Skeletal muscle satellite cell (primary cell): ENCODE data around the gene ZNF576.
"Not testable (repeated sequence)": the region's sequence is repeated elsewhere in the genome, so short reads cannot be mapped to it uniquely, and the experiment has no call there.

Source experiments
- H3K27me3 ChIP-seq: 2 replicates; pipeline ENCODE4 v1.7.0; 2013; ENCODE audit warnings: low read length; ENCODE audit not compliant: control insufficient read depth, insufficient read depth
- H3K36me3 ChIP-seq: 2 replicates; pipeline ENCODE4 v1.7.0; 2013; ENCODE audit warnings: mild to moderate bottlenecking, control low read depth, low read length; ENCODE audit not compliant: insufficient read depth
- H3K4me1 ChIP-seq: 2 replicates; pipeline ENCODE4 v1.7.0; 2013; ENCODE audit warnings: low read length; ENCODE audit not compliant: control insufficient read depth, insufficient read depth
- H3K4me2 ChIP-seq: 2 replicates; pipeline ENCODE4 v1.7.0; 2013; ENCODE audit warnings: mild to moderate bottlenecking, low read length
- H3K4me3 ChIP-seq: 2 replicates; pipeline ENCODE4 v1.7.0; 2013; ENCODE audit warnings: low read length
- H3K9ac ChIP-seq: 2 replicates; pipeline ENCODE4 v1.7.0; 2013; ENCODE audit warnings: mild to moderate bottlenecking, low read depth, low read length, moderate library complexity
- H3K9me3 ChIP-seq: replicated peaks from 2 replicates; pipeline ENCODE4 v1.7.0; 2013; ENCODE audit warnings: mild to moderate bottlenecking, control low read depth, low read length

ZNF576 gene

DNA sequence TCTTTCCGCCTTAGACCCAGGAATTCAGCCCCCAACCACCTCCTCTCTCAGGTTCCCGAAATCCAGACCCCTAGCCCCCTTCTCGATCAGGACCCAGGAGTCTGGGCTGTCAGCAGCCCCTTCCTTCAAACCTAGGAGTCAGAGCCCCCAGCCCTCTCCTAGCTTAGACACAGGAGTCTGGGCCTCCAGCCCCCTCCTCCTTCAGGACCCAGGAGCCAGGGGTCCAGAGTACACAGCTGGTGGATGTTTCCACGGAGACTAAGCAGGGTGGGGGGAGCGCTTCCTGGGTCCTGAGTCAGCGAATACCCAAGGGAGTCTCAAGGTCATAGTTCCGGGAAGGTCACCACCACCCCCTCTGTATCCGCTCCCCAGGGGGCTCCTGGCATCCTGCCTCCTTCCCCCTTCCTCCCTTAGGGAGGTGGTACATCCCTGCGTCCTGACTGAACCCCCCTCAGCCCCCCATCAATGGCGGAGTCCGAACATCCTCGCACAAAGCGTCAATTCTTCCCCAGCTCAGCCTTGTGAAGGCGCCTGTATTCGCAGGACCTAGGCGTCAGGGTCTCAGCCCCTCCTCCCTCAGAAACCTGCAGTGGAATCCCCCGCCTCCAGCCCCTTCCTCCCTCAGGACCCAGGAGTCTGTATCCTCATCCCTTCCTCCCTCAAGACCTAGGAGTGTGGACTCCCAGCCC is 38.6 kb downstream of the ZNF576 start:
- Histone ChIP-seq H3K4me2 (peak overlapping the region; percentile 24), H3K4me3 (peak overlapping the region; percentile 20), H3K9me3 (no peaks in the 10 kb centered on the region), H3K4me1 (peaks cover 17% of the 10 kb centered on the region), H3K36me3 (no peaks in the 10 kb centered on the region), H3K9ac (no peak overlapping the region), H3K27me3 (peaks cover 42% of the 10 kb centered on the region)

DNA sequence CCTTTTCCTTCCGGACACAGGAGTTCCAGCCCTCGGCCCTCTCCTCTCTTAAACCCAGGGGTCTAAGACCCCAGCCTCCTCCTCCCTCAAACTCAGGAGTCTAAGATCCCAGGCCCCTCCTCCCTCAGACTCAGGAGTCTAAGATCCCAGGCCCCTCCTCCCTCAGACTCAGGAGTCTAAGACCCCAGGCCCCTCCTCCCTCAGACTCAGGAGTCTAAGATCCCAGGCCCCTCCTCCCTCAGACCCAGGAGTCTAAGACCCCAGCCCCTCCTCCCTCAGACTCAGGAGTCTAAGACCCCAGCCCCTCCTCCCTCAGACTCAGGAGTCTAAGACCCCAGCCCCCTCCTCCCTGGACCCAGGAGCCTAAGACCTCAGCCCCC is 39.2 kb downstream of the ZNF576 start:
- not testable (repeated sequence) for H3K9me3 ChIP-seq, H3K4me3 ChIP-seq, H3K36me3 ChIP-seq, H3K9ac ChIP-seq
- Histone ChIP-seq H3K4me1 (peaks cover 20% of the 10 kb centered on the region), H3K27me3 (peaks cover 47% of the 10 kb centered on the region), H3K4me2 (peak overlapping the region; percentile 24)

DNA sequence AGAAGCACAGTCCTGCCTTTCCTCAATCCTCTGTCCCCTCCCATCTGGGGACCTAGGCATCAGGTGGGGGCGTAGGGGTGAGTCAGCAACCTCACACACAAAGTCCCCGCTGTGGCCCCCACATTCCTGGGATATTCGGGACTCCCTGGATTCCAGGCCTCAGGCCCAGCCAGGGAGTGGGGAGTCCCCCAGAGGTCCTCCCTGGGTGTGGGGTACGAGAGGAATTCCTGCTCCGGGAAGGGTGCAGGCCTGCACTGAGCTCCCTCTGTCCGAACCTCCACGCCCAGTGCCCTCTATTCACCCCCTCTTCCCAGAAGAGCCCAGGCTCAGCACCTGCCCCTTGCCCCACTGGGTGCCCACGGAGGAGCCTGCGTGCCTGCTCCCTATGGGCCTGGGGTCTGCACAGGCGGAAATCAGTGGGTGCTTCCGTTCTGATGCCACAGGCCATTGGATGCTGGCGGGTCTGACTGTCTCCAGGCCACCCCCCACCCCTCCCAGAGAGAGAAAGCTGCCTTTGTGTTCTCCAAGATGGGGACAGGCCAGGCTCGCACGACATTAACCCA is 39.8 kb downstream of the ZNF576 start:
- no peak overlapping the region for H3K4me2 ChIP-seq
- H3K4me1 ChIP-seq = peaks cover 20% of the 10 kb centered on the region
- no peak overlapping the region for H3K9ac ChIP-seq
- H3K9me3 ChIP-seq = no peaks in the 10 kb centered on the region
- H3K4me3 ChIP-seq = no peak overlapping the region
- H3K36me3 ChIP-seq = no peaks in the 10 kb centered on the region
- peaks cover 51% of the 10 kb centered on the region for H3K27me3 ChIP-seq

DNA sequence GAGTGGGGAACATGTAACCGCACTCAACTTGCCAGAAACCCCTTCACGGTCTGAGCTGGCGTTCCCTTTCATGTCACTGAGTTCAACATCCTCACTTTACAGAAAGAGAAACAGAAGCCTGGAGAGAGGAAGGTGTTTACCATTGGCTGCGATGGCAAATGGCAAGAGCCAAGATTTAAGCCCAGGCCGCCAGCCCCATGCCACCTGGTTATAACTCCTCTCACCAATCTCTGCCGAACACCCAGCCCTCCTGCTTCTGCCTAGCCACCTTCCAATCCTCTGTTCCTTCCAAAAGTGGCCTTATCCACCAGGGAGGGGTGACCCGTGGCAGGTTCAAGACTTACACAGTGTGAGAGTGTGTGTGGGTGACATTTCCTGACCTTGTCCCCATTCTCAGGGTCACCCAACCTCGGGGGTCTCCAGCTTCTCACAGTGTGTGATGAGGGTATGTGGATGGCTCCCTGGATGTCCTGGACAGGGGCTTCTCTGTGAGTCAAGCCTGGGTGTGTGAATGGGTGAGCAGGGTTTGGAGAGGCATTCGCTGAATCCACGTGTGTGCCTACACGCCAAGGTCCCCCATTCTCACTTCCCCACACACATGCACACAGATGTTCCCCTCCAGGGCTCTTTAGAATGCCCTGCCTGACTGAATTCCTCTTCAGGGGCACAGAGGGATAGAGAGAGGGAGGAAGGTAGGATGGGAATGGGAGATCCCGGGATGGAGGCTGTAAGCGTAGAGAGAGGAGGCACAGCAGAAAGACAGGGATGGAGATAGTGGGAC is 42.0 kb downstream of the ZNF576 start:
- Histone ChIP-seq H3K9me3 (no peaks in the 10 kb centered on the region), H3K9ac (no peak overlapping the region), H3K4me3 (no peak overlapping the region), H3K4me1 (peaks cover 20% of the 10 kb centered on the region), H3K27me3 (peaks cover 50% of the 10 kb centered on the region), H3K36me3 (no peaks in the 10 kb centered on the region), H3K4me2 (no peak overlapping the region)

DNA sequence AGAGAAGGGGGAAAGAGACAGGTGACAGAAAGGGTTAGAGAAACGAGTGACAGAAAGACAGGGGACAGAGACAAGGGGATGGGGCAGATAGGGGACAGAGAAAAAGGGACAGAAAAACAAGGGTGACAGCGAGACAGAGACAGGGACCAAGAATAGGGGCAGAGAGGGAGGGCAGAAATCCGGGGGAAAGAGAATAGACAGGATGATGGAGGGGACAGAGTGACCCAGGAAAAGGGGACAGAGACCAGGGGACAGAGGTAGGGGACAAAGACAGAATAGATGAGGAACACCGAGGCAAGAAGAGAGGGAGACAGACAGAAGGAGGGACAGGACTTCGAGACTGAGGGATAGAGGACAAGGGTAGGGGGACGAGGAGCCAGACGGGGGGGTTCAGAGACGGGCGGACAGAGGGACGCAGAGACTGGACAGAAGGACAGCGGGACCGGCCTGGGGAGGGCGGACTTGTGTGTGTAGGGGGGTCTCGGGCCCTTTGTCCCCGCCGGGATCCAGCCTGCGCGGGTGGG is 42.7 kb downstream of the ZNF576 start:
- Histone ChIP-seq H3K9ac (no peak overlapping the region), H3K4me2 (no peak overlapping the region), H3K4me1 (peaks cover 20% of the 10 kb centered on the region), H3K36me3 (no peaks in the 10 kb centered on the region), H3K4me3 (no peak overlapping the region), H3K9me3 (no peaks in the 10 kb centered on the region), H3K27me3 (peaks cover 47% of the 10 kb centered on the region)

DNA sequence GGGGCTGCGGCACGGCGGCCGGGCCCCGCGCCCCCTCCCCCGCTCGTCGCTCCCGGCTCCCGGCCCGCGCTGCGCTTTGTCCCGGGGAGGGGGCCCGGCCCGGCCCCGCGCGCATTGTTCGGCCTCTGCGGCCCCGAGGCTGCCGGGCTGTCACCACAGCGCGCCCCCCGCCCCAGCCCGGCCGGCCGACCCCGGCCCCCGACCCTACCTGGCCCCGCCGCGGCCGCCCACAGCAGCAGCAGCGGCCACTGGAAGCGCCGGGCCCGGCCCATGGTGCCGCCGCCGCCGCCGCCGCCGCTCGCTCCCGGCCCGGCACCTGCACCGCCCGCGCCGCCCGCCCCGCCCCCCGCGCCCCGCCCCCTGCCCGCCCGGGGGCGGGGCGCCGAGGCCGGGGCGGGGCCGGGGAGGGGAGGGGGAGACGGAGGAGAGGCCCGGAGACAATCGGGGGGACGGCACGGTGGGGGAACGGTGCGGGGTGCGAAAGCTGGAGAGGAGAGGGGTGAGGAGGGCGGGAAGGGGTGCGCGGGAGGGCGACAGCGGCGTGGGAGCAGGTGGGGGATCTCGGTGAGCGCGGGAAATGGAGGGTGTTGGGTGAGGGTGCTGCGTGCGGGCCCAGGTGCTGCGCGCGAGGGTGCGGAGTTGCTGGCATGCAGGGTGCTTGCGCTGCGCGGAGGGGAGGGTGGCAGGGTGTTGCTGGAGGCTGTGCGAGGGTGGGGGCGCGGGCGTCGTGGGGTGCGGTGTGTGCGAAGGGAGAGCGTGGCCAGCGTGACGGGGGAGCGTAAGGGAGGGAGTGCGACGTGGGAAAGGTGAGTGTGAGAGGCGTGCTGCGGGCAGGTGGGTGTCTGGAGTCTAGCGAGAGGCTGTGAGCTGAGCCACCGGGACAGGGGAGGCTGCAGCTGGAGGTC is 43.4 kb downstream of the ZNF576 start, which contains the start of gene CADM4:
TSS of gene CADM4 (minus strand) at position 332 of the 905 bp plus-strand sequence. CDS start at position 272, 60 bp downstream.
- Histone ChIP-seq H3K9ac (no peak within 1 kb of the TSS), H3K27me3 (peaks cover 44% of the 10 kb centered on the region)

DNA sequence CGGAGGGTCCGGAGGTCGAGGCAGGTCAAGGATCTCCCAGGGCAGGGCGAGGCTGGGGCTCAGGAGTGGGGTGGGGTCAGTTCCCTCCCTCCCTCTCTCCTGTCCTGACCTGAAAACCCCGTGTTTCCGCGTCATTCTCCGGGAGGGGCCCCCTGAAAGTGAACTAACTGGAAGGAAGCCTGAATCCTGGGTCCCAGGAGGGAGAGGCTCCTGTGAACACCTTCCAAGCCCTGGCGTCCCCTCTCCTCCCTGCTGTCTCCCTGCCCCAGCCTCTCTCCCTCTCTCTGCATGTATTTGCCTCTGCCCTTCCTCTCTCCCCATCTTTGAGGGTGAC is 44.0 kb downstream of the ZNF576 start:
- Histone ChIP-seq H3K9me3 (no peaks in the 10 kb centered on the region), H3K4me3 (peak overlapping the region; percentile 61), H3K4me2 (peak overlapping the region; percentile 82), H3K27me3 (peaks cover 39% of the 10 kb centered on the region), H3K4me1 (peaks cover 12% of the 10 kb centered on the region), H3K36me3 (no peaks in the 10 kb centered on the region), H3K9ac (no peak overlapping the region)

More for the DNA sequence above, 43.4 kb downstream of the ZNF576 start, which contains the start of gene CADM4:
- Histone ChIP-seq H3K4me1 (peaks cover 18% of the 10 kb centered on the region), H3K9me3 (no peaks in the 10 kb centered on the region), H3K4me3 (peak within 1 kb of the TSS; percentile 61), H3K4me2 (peak within 1 kb of the TSS; percentile 82), H3K36me3 (no peaks in the 10 kb centered on the region)

DNA sequence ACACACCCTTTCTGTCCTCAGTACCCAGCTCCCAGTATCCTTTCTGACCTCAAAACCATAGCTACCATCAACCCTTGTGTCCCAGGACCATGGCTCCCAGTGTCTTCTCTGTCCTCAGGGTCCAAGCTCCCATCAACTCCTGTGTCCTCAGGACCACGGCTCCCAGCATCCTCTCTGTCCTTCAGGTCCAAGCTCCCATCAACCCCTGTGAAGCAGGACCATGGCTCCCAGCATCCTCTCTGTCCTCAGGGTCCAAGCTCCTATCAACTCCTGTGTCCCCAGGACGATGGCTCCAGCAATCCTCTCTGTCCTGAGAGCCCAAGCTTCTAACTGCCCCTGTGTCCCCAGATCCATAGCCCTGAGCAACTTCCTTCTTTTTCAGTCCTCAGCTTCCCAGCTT is 44.9 kb downstream of the ZNF576 start:
- Histone ChIP-seq H3K9me3 (no peaks in the 10 kb centered on the region), H3K4me1 (peaks cover 5% of the 10 kb centered on the region), H3K9ac (no peak overlapping the region), H3K27me3 (peaks cover 39% of the 10 kb centered on the region), H3K4me3 (no peak overlapping the region), H3K4me2 (no peak overlapping the region), H3K36me3 (peaks cover 2% of the 10 kb centered on the region)

DNA sequence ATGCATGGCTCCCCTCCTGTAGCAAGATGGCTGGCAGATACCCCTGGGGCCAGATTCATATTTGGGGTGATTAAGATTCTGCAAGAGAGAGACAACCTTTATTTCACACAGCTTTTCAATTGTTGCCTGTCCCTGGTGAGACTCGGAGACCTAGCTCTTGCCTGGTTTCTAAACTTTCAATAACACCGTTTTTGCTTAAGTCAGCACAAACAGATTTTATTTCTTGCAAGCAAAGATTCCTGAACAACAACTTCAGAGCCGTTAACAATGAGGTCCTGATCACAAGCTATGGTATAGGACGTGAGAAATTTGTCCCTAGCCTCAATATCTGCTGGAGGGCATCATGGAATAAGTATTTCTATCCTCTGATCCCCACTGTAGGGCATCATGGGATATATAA is 46.1 kb downstream of the ZNF576 start:
- Histone ChIP-seq H3K4me3 (no peak overlapping the region), H3K4me2 (no peak overlapping the region), H3K4me1 (peaks cover 5% of the 10 kb centered on the region), H3K9me3 (no peaks in the 10 kb centered on the region), H3K27me3 (peaks cover 33% of the 10 kb centered on the region), H3K9ac (no peak overlapping the region), H3K36me3 (peaks cover 11% of the 10 kb centered on the region)

DNA sequence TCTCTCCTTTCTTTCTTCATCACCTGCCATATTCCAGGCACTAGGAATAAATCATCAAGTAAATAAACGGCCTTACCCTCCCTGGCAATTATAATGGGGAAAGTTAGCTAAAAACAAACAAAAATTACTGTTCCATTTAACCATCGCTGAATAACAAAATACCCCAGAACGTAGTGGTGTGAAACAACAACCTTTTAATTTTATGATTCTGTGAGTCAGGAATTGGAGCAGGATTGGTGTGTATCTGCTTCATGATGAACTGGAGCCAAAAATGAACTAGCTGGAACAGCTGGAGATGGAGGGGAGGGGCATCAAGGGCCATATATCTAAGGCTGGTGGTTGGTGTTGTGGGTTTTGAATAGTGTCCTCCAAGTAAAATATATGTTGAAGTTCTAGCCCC is 46.9 kb downstream of the ZNF576 start:
- no peaks in the 10 kb centered on the region for H3K9me3 ChIP-seq
- no peak overlapping the region for H3K4me2 ChIP-seq
- no peak overlapping the region for H3K4me3 ChIP-seq
- H3K9ac ChIP-seq = no peak overlapping the region
- peaks cover 5% of the 10 kb centered on the region for H3K4me1 ChIP-seq
- H3K27me3 ChIP-seq = peaks cover 26% of the 10 kb centered on the region
- H3K36me3 ChIP-seq = peaks cover 18% of the 10 kb centered on the region

DNA sequence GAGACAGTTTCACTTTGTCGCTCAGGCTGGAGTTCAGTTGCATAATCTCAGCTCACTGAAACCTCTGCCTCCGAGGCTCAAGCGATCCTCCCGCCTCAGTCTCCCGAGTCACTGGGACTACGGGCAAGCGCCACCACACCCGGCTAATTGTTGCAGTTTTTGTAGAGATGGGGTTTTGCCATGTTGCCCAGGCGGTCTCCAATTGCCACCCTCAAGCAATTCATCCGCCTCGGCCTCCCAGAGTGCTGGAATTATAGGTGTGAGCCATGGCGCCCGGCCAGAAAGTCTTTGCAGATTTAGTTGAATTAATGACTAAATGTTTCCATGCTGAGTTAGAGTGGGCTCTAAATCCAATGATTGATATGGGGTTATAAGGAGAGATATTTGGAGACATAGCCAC is 47.8 kb downstream of the ZNF576 start:
- H3K9me3 ChIP-seq = no peaks in the 10 kb centered on the region
- H3K9ac ChIP-seq = no peak overlapping the region
- H3K4me3 ChIP-seq = no peak overlapping the region
- peaks cover 17% of the 10 kb centered on the region for H3K27me3 ChIP-seq
- H3K4me2 ChIP-seq = no peak overlapping the region
- peaks cover 5% of the 10 kb centered on the region for H3K4me1 ChIP-seq
- peaks cover 26% of the 10 kb centered on the region for H3K36me3 ChIP-seq
